Prostate gland (tissue), 2 donors: Measurements from ENCODE around the gene CRTC1.

ENCODE experiments used
- CTCF ChIP-seq, 4 experiments: fragments of 200-600 bp in 2 of 4; fragments of 450-650 bp in 2 of 4; sonication (generic) in 2 of 4; IDR thresholded peaks; 1 replicate in 3 of 4; 2 replicates in 1 of 4; pipeline ENCODE4 v1.5.1; 2016 to 2019; ENCODE audit warnings: antibody characterized with exemption in 4 of 4, mild to moderate bottlenecking in 2 of 4, moderate library complexity in 2 of 4
- POLR2A ChIP-seq: fragments of 450-650 bp; IDR thresholded peaks from one replicate; pipeline ENCODE4 v1.6.1; 2016; ENCODE audit warnings: antibody characterized with exemption, mild to moderate bottlenecking
- POLR2AphosphoS5 ChIP-seq: sonication (generic); formaldehyde crosslinking; IDR thresholded peaks from one replicate; pipeline ENCODE4 v1.6.1; 2017; ENCODE audit warnings: antibody characterized with exemption

- TF ChIP-seq CTCF (IDR thresholded peaks at IDR 0.05) = no peak
- no peak for TF ChIP-seq POLR2A
- TF ChIP-seq POLR2AphosphoS5 = no peak
Observed at GRCh38 chr19:18799389-18799970, 116.0 kb downstream of the CRTC1 start.
